RWPE2 (cell line): ENCODE data around the gene OIP5.
"Not testable (repeated sequence)": the region's sequence is repeated elsewhere in the genome, so short reads cannot be mapped to it uniquely, and the experiment has no call there.

Experiments used
- ATAC-seq: fragments of 200-7000 bp; cut with Tn5 transposase; 3 replicates; pipeline ENCODE4 v1.9.1; 2021; ENCODE audit warnings: low read depth
- DNase-seq: peaks from one replicate; pipeline ENCODE4 v3.0.0-alpha.2; 2020; ENCODE audit warnings: low spot score
- H3K27ac ChIP-seq: fragments of 450-650 bp; 2 replicates; pipeline ENCODE4 v1.5.1; 2017; ENCODE audit warnings: mild to moderate bottlenecking; ENCODE audit not compliant: poor library complexity, severe bottlenecking
- H3K27me3 ChIP-seq: fragments of 250-450 bp; sonication (Bioruptor Pico); 2 replicates; pipeline ENCODE4 v1.5.1; 2021; ENCODE audit warnings: mild to moderate bottlenecking, moderate library complexity; ENCODE audit not compliant: insufficient read depth, poor library complexity, severe bottlenecking
- H3K36me3 ChIP-seq: fragments of 250-450 bp; sonication (Bioruptor Pico); 2 replicates; pipeline ENCODE4 v1.5.1; 2020; ENCODE audit warnings: low read depth, mild to moderate bottlenecking, moderate library complexity
- H3K4me1 ChIP-seq: fragments of 250-450 bp; sonication (Bioruptor Pico); 2 replicates; pipeline ENCODE4 v1.5.1; 2021; ENCODE audit warnings: mild to moderate bottlenecking, moderate library complexity; ENCODE audit not compliant: insufficient read depth, poor library complexity, severe bottlenecking
- H3K4me3 ChIP-seq: fragments of 250-450 bp; sonication (Bioruptor Pico); 2 replicates; pipeline ENCODE4 v1.5.1; 2021; ENCODE audit warnings: mild to moderate bottlenecking, moderate library complexity; ENCODE audit not compliant: severe bottlenecking
- H3K9me3 ChIP-seq: fragments of 250-450 bp; sonication (Bioruptor Pico); 2 replicates; pipeline ENCODE4 v1.5.1; 2021; ENCODE audit warnings: mild to moderate bottlenecking, moderate library complexity; ENCODE audit not compliant: severe bottlenecking
- CTCF ChIP-seq: fragments of 450-650 bp; IDR thresholded peaks from one replicate; pipeline ENCODE4 v1.5.1; 2017; ENCODE audit warnings: mild to moderate bottlenecking, moderate library complexity; ENCODE audit not compliant: poor library complexity, severe bottlenecking

OIP5 gene

GRCh38 chr15:41309226-41309905 is 23.0 kb downstream of the OIP5 start:
- ATAC-seq (no peak), DNase-seq (no peak)
- Histone ChIP-seq H3K4me1 (peaks cover 7% of the 10 kb centered on the region), H3K36me3 (peaks cover 87% of the 10 kb centered on the region), H3K9me3 (no peaks in the 10 kb centered on the region), H3K4me3 (no peak overlapping the region), H3K27ac (no peak overlapping the region), H3K27me3 (no peaks in the 10 kb centered on the region)
- no peak for TF ChIP-seq CTCF

GRCh38 chr15:41307679-41308078 is 24.7 kb downstream of the OIP5 start:
- Histone ChIP-seq H3K27ac (no peak overlapping the region), H3K36me3 (peaks cover 79% of the 10 kb centered on the region), H3K9me3 (no peaks in the 10 kb centered on the region), H3K4me1 (peaks cover 2% of the 10 kb centered on the region), H3K27me3 (no peaks in the 10 kb centered on the region), H3K4me3 (no peak overlapping the region)
- ATAC-seq: no peak
- no peak for DNase-seq
- no peak for TF ChIP-seq CTCF

GRCh38 chr15:41304149-41304770 is 28.1 kb downstream of the OIP5 start:
- Histone ChIP-seq H3K27ac (no peak overlapping the region), H3K36me3 (peaks cover 72% of the 10 kb centered on the region), H3K4me3 (no peak overlapping the region), H3K27me3 (no peaks in the 10 kb centered on the region), H3K9me3 (no peaks in the 10 kb centered on the region), H3K4me1 (no peaks in the 10 kb centered on the region)
- ATAC-seq (no peak), DNase-seq (no peak)
- TF ChIP-seq CTCF: no peak

GRCh38 chr15:41301587-41301986 is 30.8 kb downstream of the OIP5 start:
- peaks cover 80% of the 10 kb centered on the region for H3K36me3 ChIP-seq
- no peak overlapping the region for H3K27ac ChIP-seq

GRCh38 chr15:41301139-41301538 is 31.3 kb downstream of the OIP5 start:
- H3K4me3 ChIP-seq, DNase-seq, ATAC-seq, H3K27me3 ChIP-seq, H3K27ac ChIP-seq, H3K4me1 ChIP-seq, H3K9me3 ChIP-seq: not testable (repeated sequence)
- peaks cover 80% of the 10 kb centered on the region for H3K36me3 ChIP-seq

More at GRCh38 chr15:41301587-41301986, 30.8 kb downstream of the OIP5 start:
- ATAC-seq (no peak), DNase-seq (no peak)
- H3K4me1 ChIP-seq: no peaks in the 10 kb centered on the region
- H3K4me3 ChIP-seq: no peak overlapping the region
- H3K9me3 ChIP-seq: no peaks in the 10 kb centered on the region
- H3K27me3 ChIP-seq: no peaks in the 10 kb centered on the region
- TF ChIP-seq CTCF: no peak
